Neural cell (in vitro differentiated cells): ENCODE data around the gene CUBN. TPM values are rescaled to one million over a fixed set of nuclear protein-coding genes. Genes with fewer than 3 reads are reported as not detected.

ENCODE experiments used
- H2AFZ ChIP-seq: fragments of 200-600, 300-800 bp; sonication (generic), shearing (Covaris generic); 2 replicates; pipeline ENCODE4 v1.6.0; 2014; ENCODE audit warnings: low read depth, mild to moderate bottlenecking, antibody characterized with exemption, low read length, moderate library complexity
- H3F3A ChIP-seq: fragments of 200-600 bp; shearing (Covaris generic); 2 replicates; pipeline ENCODE4 v1.6.1; 2016; ENCODE audit warnings: mild to moderate bottlenecking, moderate library complexity, mixed read lengths, antibody characterized with exemption, low read length; ENCODE audit not compliant: insufficient read depth, poor library complexity, severe bottlenecking
- H3K27ac ChIP-seq: fragments of 200-600, 300-800 bp; sonication (generic), shearing (Covaris generic); 2 replicates; pipeline ENCODE4 v1.5.1; 2014; ENCODE audit warnings: mild to moderate bottlenecking, low read length, moderate library complexity
- H3K27me3 ChIP-seq: fragments of 300-800, 200-600 bp; sonication (generic), shearing (Covaris generic); 2 replicates; pipeline ENCODE4 v1.6.0; 2014; ENCODE audit warnings: mild to moderate bottlenecking, low read depth, low read length, moderate library complexity; ENCODE audit not compliant: insufficient read depth
- H3K36me3 ChIP-seq: fragments of 300-800, 200-600 bp; sonication (generic), shearing (Covaris generic); 2 replicates; pipeline ENCODE4 v1.5.1; 2014; ENCODE audit warnings: mild to moderate bottlenecking, antibody characterized with exemption, low read length, moderate library complexity; ENCODE audit not compliant: insufficient read depth
- H3K4me2 ChIP-seq: fragments of 300-800, 200-600 bp; sonication (generic), shearing (Covaris generic); 2 replicates; pipeline ENCODE4 v1.6.0; 2014; ENCODE audit warnings: mild to moderate bottlenecking, low read length
- H3K4me3 ChIP-seq: fragments of 300-800, 200-600 bp; sonication (generic), shearing (Covaris generic); 2 replicates; pipeline ENCODE4 v1.5.1; 2014; ENCODE audit warnings: mild to moderate bottlenecking, low read length, moderate library complexity
- H3K79me2 ChIP-seq: fragments of 200-600 bp; shearing (Covaris generic); replicated peaks from 2 replicates; pipeline ENCODE4 v1.6.0; 2014; ENCODE audit warnings: mild to moderate bottlenecking, low read length, moderate library complexity; ENCODE audit not compliant: insufficient read depth
- H3K9ac ChIP-seq: fragments of 300-800, 200-600 bp; sonication (generic), shearing (Covaris generic); 2 replicates; pipeline ENCODE4 v1.6.1; 2016; ENCODE audit warnings: mild to moderate bottlenecking, low read length, mixed read lengths
- H3K9me2 ChIP-seq: fragments of 200-600 bp; shearing (Covaris generic); 2 replicates; pipeline ENCODE4 v1.6.1; 2016; ENCODE audit warnings: mild to moderate bottlenecking, low read length, mixed read lengths; ENCODE audit not compliant: insufficient read depth
- H3K9me3 ChIP-seq: fragments of 200-600, 300-800 bp; sonication (generic), shearing (Covaris generic); 2 replicates; pipeline ENCODE4 v1.6.1; 2016; ENCODE audit warnings: mild to moderate bottlenecking, mixed run types, low read length, moderate library complexity, mixed read lengths
- H4K20me1 ChIP-seq: fragments of 200-600 bp; shearing (Covaris generic); 2 replicates; pipeline ENCODE4 v1.6.1; 2016; ENCODE audit warnings: mild to moderate bottlenecking, mixed run types; ENCODE audit not compliant: insufficient read depth
- CTCF ChIP-seq: fragments of 450-650 bp; IDR thresholded peaks from 2 replicates; pipeline ENCODE4 v1.5.1; 2014; ENCODE audit warnings: antibody characterized with exemption, mild to moderate bottlenecking, moderate library complexity; ENCODE audit not compliant: poor library complexity, severe bottlenecking
- EP300 ChIP-seq: fragments of 450-650 bp; conservative IDR thresholded peaks from 2 replicates; pipeline ENCODE4 v1.6.1; 2014; ENCODE audit warnings: antibody characterized with exemption, mild to moderate bottlenecking, moderate library complexity; ENCODE audit not compliant: poor library complexity, severe bottlenecking
- EZH2 ChIP-seq: fragments of 200-600, 300-800 bp; shearing (Covaris generic), sonication (generic); IDR thresholded peaks from 2 replicates; pipeline ENCODE4 v1.6.1; 2014; ENCODE audit warnings: antibody characterized with exemption, low read length, borderline replicate concordance, mild to moderate bottlenecking; ENCODE audit not compliant: insufficient read depth, poor library complexity, severe bottlenecking
- MXI1 ChIP-seq: fragments of 450-650 bp; conservative IDR thresholded peaks from 2 replicates; pipeline ENCODE4 v1.6.1; 2014; ENCODE audit warnings: antibody characterized with exemption, mild to moderate bottlenecking; ENCODE audit not compliant: poor library complexity, severe bottlenecking
- POLR2AphosphoS5 ChIP-seq: IDR thresholded peaks from 2 replicates; pipeline ENCODE4 v1.6.1; 2012
- RAD21 ChIP-seq: fragments of 450-650 bp; conservative IDR thresholded peaks from 2 replicates; pipeline ENCODE4 v1.6.1; 2014; ENCODE audit warnings: antibody characterized with exemption, mild to moderate bottlenecking, moderate library complexity
- REST ChIP-seq: IDR thresholded peaks from 2 replicates; pipeline ENCODE4 v1.6.1; 2012; ENCODE audit warnings: borderline replicate concordance
- SMC3 ChIP-seq: fragments of 450-650 bp; conservative IDR thresholded peaks from 2 replicates; pipeline ENCODE4 v1.6.1; 2014; ENCODE audit warnings: antibody characterized with exemption, mild to moderate bottlenecking, moderate library complexity; ENCODE audit not compliant: poor library complexity
- TAF1 ChIP-seq: IDR thresholded peaks from 2 replicates; pipeline ENCODE4 v1.6.1; 2012; ENCODE audit warnings: low read depth
- polyA plus RNA-seq: library from polyadenylated mRNA; depleted of rRNA; stranded (reverse); fragments of >200 nt; gene quantifications from 2 replicates; pipeline ENCODE4 v1.2.3, GENCODE V29; 2014

Gene CUBN
- polyA plus RNA-seq, 1 donor from 2014 or later: 7.1 TPM

- no peak overlapping the region for H3K4me2 ChIP-seq
- no peaks in the 10 kb centered on the region for H3F3A ChIP-seq
- no peak overlapping the region for H3K27ac ChIP-seq
- H3K9me3 ChIP-seq: no peaks in the 10 kb centered on the region
- TF ChIP-seq TAF1: no peak
- TF ChIP-seq MXI1: no peak
- no peak for TF ChIP-seq CTCF
- TF ChIP-seq SMC3: no peak
- TF ChIP-seq POLR2AphosphoS5: no peak
- TF ChIP-seq REST: no peak
- TF ChIP-seq RAD21: no peak
- no peak for TF ChIP-seq EZH2
- no peak for TF ChIP-seq EP300
- no peak overlapping the region for H3K4me3 ChIP-seq
- no peaks in the 10 kb centered on the region for H4K20me1 ChIP-seq
- H3K36me3 ChIP-seq: no peaks in the 10 kb centered on the region
- H3K27me3 ChIP-seq: no peaks in the 10 kb centered on the region
- H3K9me2 ChIP-seq: no peaks in the 10 kb centered on the region
- H2AFZ ChIP-seq: no peak overlapping the region
- no peak overlapping the region for H3K9ac ChIP-seq
- H3K79me2 ChIP-seq: no peaks in the 10 kb centered on the region
Observed at GRCh38 chr10:16938952-16939351, 190.7 kb downstream of the CUBN start.

- no peak for TF ChIP-seq REST
- no peak overlapping the region for H3K9ac ChIP-seq
- H3F3A ChIP-seq: no peaks in the 10 kb centered on the region
- no peak overlapping the region for H3K4me3 ChIP-seq
- H3K9me3 ChIP-seq: no peaks in the 10 kb centered on the region
- no peaks in the 10 kb centered on the region for H3K9me2 ChIP-seq
- no peaks in the 10 kb centered on the region for H3K27me3 ChIP-seq
- no peak overlapping the region for H3K27ac ChIP-seq
- no peaks in the 10 kb centered on the region for H3K79me2 ChIP-seq
- H4K20me1 ChIP-seq: no peaks in the 10 kb centered on the region
- no peak overlapping the region for H3K4me2 ChIP-seq
- no peaks in the 10 kb centered on the region for H3K36me3 ChIP-seq
- H2AFZ ChIP-seq: no peak overlapping the region
Observed at GRCh38 chr10:16934461-16934860, 195.2 kb downstream of the CUBN start.
